Karpas-422 (cell line): Measurements from ENCODE around the gene SSTR3. TPM values are rescaled to one million over a fixed set of nuclear protein-coding genes. Genes with fewer than 3 reads are reported as not detected.
A peak's percentile ranks its signal among the peaks of the same experiment; 100 is the strongest.

Experiments used
- DNase-seq: peaks from one replicate; pipeline ENCODE4 v3.0.0-alpha.2; 2015
- H2AFZ ChIP-seq: fragments of 200-600 bp; sonication (generic); 2 replicates; pipeline ENCODE4 v1.6.1; 2014; ENCODE audit warnings: antibody characterized with exemption, low read length, mixed read lengths
- H3K27ac ChIP-seq: fragments of 200-600 bp; sonication (generic); 2 replicates; pipeline ENCODE4 v1.5.1; 2014; ENCODE audit warnings: mild to moderate bottlenecking, low read length, moderate library complexity
- H3K27me3 ChIP-seq: fragments of 200-600 bp; sonication (generic); 2 replicates; pipeline ENCODE4 v1.6.1; 2014; ENCODE audit warnings: low read length, mixed read lengths
- H3K36me3 ChIP-seq: fragments of 200-600 bp; sonication (generic); 2 replicates; pipeline ENCODE4 v1.6.1; 2014; ENCODE audit warnings: low read length, mixed read lengths; ENCODE audit not compliant: insufficient read depth
- H3K4me1 ChIP-seq: fragments of 200-600 bp; sonication (generic); 2 replicates; pipeline ENCODE4 v1.6.1; 2014; ENCODE audit warnings: mild to moderate bottlenecking, low read length, mixed read lengths
- H3K4me2 ChIP-seq: fragments of 200-600 bp; sonication (generic); 2 replicates; pipeline ENCODE4 v1.6.1; 2014; ENCODE audit warnings: low read length, low read depth, mild to moderate bottlenecking; ENCODE audit not compliant: poor library complexity, severe bottlenecking
- H3K4me3 ChIP-seq: fragments of 200-600 bp; sonication (generic); 2 replicates; pipeline ENCODE4 v1.5.1; 2014; ENCODE audit warnings: mild to moderate bottlenecking, antibody characterized with exemption, low read length, mixed read lengths
- H3K79me2 ChIP-seq: fragments of 200-600 bp; sonication (generic); 2 replicates; pipeline ENCODE4 v1.6.1; 2014; ENCODE audit warnings: mild to moderate bottlenecking, low read length, mixed read lengths
- H3K9ac ChIP-seq: fragments of 200-600 bp; sonication (generic); 2 replicates; pipeline ENCODE4 v1.6.0; 2014; ENCODE audit warnings: low read length
- H3K9me2 ChIP-seq: fragments of 200-600 bp; sonication (generic), shearing (Covaris generic); replicated peaks from 2 replicates; pipeline ENCODE4 v1.6.0; 2014; ENCODE audit warnings: mild to moderate bottlenecking, low read length, moderate library complexity; ENCODE audit not compliant: insufficient read depth
- H3K9me3 ChIP-seq: fragments of 300-700, 200-600 bp; sonication (generic); 2 replicates; pipeline ENCODE4 v1.6.1; 2014; ENCODE audit warnings: low read length, mixed read lengths
- H4K20me1 ChIP-seq: fragments of 200-600 bp; sonication (generic); 2 replicates; pipeline ENCODE4 v1.6.1; 2014; ENCODE audit warnings: mild to moderate bottlenecking, antibody characterized with exemption, low read length, low read depth; ENCODE audit not compliant: insufficient read depth
- total RNA-seq: library from RNA; depleted of rRNA; stranded (reverse); fragments of >200 nt; shearing (Covaris generic); gene quantifications from 2 replicates; pipeline ENCODE4 v1.2.3, GENCODE V29; 2014; ENCODE audit warnings: low replicate concordance

SSTR3 gene
- total RNA-seq, 1 experiment from 2014 or later, result not detected

DNA sequence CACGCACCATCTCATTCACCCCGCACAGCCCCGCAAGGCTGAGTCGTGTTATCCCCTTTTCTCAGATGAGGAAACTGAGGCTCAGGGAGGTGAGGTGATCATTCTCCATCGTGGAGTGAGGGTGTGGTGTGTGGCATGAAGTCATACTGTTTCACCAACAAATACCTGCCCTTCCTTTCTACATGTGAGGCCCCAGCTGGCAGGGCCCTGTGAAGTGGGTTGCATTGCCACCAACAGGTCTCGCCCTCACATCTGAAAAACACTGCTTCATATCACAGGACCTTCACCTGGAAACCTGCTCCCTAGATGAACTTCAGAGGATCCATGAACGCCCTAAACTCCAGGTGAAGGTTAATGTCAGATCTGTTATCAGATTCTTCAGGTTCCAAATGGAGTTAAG, 4.3 kb downstream of the SSTR3 start:
- Histone ChIP-seq H3K27me3 (no peaks in the 10 kb centered on the region), H3K4me2 (no peak overlapping the region), H3K27ac (no peak overlapping the region), H3K9me2 (no peaks in the 10 kb centered on the region), H4K20me1 (no peaks in the 10 kb centered on the region), H3K4me1 (peaks cover 5% of the 10 kb centered on the region), H3K9me3 (no peaks in the 10 kb centered on the region), H3K9ac (no peak overlapping the region), H3K36me3 (no peaks in the 10 kb centered on the region), H3K4me3 (no peak overlapping the region), H2AFZ (no peak overlapping the region), H3K79me2 (no peaks in the 10 kb centered on the region)
- DNase-seq, result no peak

DNA sequence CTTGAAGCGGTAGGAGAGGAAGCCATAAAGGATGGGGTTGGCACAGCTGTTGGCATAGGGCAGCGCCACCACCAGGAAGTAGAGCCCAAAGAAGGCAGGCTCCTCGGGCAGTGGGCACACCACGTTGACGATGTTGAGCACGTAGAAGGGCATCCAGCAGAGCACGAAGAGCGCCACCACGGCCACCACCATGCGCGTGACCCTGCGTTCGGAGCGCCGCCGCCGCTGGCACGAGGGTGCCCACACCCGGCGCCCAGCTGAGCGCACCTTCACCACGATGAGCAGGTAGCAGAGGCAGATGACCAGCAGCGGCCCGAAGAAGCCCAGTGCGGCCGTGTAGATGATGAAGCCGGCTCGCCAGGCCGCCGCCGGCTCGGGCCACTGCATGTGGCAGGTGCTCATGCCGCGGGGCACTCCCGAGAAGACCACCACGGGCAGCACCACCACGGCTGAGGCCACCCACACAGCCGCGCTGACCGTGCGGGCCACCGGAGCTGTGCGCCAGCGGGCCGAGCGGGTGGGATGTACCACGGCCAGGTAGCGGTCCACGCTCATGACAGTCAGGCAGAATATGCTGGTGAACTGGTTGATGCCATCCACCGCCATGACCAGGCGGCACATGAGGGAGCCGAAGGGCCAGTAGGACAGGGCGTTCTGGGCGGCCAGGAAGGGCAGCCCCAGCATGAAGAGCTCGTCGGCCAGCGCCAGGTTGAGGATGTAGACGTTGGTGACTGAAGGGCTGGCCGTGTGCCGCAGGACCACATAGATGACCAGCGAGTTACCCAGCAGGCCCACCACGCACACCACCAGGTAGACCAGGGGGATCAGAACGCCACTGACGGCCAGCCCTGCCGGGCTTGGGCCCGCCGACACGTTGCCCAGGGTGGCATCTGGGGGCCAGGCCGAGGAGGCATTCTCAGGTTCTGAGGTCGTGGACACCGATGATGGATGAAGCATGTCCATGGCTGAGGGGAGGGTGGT, 5.1 kb downstream of the SSTR3 start:
- H3K79me2 ChIP-seq, result no peaks in the 10 kb centered on the region
- H3K9me3 ChIP-seq, result no peaks in the 10 kb centered on the region
- no peak for DNase-seq
- no peak overlapping the region for H3K27ac ChIP-seq
- no peaks in the 10 kb centered on the region for H3K27me3 ChIP-seq
- H3K36me3 ChIP-seq, result no peaks in the 10 kb centered on the region
- H4K20me1 ChIP-seq, result no peaks in the 10 kb centered on the region
- no peak overlapping the region for H2AFZ ChIP-seq
- H3K4me3 ChIP-seq, result no peak overlapping the region
- no peak overlapping the region for H3K9ac ChIP-seq
- H3K4me2 ChIP-seq, result no peak overlapping the region
- H3K9me2 ChIP-seq, result no peaks in the 10 kb centered on the region
- H3K4me1 ChIP-seq, result peaks cover 4% of the 10 kb centered on the region

DNA sequence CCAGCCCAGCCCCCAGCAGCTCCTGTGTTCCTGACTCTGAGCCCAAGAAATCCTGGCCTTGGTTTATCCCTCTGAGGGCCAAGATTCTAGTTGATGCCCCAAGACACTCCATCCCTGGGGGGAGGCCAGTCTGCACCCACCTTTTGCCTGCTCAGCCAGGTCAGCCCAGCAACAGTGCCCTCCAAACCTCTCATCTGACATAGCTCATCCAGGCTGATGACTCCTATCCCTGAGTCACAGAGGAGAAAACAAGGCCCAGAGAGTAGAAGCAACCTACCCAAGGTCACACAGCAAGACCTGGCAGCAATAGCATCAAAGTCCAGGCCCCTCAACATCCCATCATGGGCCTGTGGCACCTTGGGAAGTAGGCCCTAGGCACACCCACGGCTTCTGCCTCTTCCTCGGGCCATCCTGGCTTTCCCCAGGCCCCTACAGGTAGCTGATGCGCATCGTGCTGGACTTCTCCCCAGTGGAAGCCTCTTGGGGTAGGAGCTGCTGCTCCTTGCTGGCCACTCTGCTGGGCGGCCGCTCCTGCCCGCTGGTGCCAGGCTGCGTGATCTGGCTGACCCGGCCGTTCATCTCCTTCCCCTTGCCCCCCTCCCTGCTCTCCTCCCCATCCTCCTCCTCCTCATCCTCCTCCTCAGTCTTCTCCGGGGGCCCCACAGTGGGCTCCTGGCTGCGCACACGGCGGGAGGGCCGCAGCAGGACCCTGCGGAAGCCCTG, 6.0 kb downstream of the SSTR3 start:
- Histone ChIP-seq H3K79me2 (no peaks in the 10 kb centered on the region), H3K4me2 (no peak overlapping the region), H3K4me3 (no peak overlapping the region), H3K4me1 (no peaks in the 10 kb centered on the region), H3K9me2 (no peaks in the 10 kb centered on the region), H3K9ac (no peak overlapping the region), H3K9me3 (no peaks in the 10 kb centered on the region), H3K27ac (no peak overlapping the region), H3K36me3 (no peaks in the 10 kb centered on the region), H4K20me1 (no peaks in the 10 kb centered on the region), H2AFZ (no peak overlapping the region), H3K27me3 (no peaks in the 10 kb centered on the region)
- DNase-seq, result no peak

DNA sequence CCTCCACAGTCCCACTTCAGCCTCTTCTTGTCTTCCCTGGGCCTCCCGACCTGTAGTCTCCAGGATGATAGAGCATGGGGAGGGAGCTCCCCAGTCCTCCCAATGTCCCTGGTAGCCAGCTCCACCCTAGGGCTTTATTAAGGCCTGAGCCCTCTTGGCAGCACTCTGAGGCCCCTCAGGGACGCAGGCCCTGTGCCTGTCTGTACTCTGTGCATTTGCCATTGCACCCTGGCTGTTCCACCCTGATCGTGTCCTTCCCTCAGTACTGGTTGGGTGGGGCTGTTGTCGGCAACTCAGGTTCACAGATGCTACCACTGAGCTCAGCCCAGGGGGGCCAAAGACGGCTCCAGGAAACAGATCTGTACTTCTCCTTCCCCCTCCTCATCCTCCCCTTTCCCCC, 7.2 kb downstream of the SSTR3 start:
- no peak for DNase-seq

DNA sequence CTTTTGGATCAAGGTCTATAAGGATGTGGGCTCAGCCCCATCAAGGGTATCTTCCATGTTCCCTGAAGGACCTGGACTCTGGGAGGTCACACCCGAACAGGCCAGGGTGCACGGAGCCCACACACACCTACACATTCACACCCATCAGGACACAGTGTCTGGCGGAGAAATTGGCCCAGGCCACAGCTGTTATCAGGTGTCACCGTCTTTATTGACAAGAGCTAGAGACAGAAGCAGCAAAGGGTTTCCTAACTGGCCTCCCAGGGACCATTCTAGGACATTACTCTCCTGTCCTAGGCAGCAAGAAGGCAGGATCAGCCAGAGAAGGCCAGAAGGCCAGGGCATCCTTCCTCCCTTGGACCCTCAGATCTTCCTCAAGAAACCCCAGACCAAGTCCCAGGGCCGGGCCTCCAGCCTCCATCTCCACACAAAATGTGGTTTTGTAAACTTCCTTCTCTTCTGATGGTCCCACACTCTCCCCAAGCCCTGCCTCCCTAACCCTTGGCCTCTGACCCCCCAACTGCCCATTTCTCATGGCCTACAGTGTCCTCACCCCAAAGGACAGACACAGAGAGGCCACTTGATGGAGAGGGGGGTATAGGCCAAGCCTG, 8.1 kb downstream of the SSTR3 start:
- H3K9me2 ChIP-seq, result no peaks in the 10 kb centered on the region
- no peaks in the 10 kb centered on the region for H3K27me3 ChIP-seq
- no peak overlapping the region for H2AFZ ChIP-seq
- peaks cover 17% of the 10 kb centered on the region for H3K4me1 ChIP-seq
- H3K36me3 ChIP-seq, result no peaks in the 10 kb centered on the region
- no peak overlapping the region for H3K27ac ChIP-seq
- no peak overlapping the region for H3K4me3 ChIP-seq
- H3K79me2 ChIP-seq, result no peaks in the 10 kb centered on the region
- H3K9me3 ChIP-seq, result no peaks in the 10 kb centered on the region
- no peaks in the 10 kb centered on the region for H4K20me1 ChIP-seq
- no peak overlapping the region for H3K4me2 ChIP-seq
- no peak overlapping the region for H3K9ac ChIP-seq
- no peak for DNase-seq

More for the DNA sequence above, 7.2 kb downstream of the SSTR3 start:
- Histone ChIP-seq H4K20me1 (no peaks in the 10 kb centered on the region), H3K4me1 (peaks cover 10% of the 10 kb centered on the region), H2AFZ (no peak overlapping the region), H3K4me2 (no peak overlapping the region), H3K9me3 (no peaks in the 10 kb centered on the region), H3K27ac (no peak overlapping the region), H3K27me3 (no peaks in the 10 kb centered on the region), H3K4me3 (no peak overlapping the region), H3K79me2 (no peaks in the 10 kb centered on the region), H3K9ac (no peak overlapping the region), H3K36me3 (no peaks in the 10 kb centered on the region), H3K9me2 (no peaks in the 10 kb centered on the region)

DNA sequence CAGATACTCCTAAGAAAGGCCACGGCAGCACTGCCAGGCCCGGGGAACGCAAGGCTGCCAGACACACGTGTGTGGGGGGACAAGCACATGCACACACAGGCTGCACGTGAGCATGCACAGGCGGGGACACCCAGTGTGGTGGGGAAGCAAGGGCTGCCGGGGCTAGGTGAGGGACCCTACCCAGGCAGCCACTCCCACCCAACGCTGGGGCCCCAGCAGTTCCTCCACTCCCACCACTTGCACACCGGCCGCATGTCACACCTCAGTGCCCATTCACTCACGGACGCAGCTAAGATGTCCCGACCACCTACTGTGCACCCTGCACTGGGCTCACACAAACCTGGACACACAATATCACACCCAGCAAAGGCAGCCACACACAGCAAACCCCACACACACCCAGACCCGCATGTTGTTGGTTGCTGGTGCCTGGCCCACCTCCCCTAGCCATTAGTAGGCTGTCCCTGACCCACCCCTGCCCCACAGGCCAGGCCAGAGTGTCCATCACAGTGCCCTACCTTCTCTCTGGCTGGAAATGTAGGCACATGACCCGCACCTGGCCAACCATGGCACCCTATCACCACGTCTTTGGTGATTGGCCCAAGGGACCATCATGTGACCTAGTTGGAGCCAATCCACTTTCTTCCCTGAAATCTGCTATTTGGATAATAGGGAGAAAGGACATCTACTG, 8.8 kb downstream of the SSTR3 start:
- no peaks in the 10 kb centered on the region for H3K36me3 ChIP-seq
- no peaks in the 10 kb centered on the region for H3K79me2 ChIP-seq
- no peak overlapping the region for H2AFZ ChIP-seq
- H4K20me1 ChIP-seq, result no peaks in the 10 kb centered on the region
- H3K9ac ChIP-seq, result no peak overlapping the region
- no peaks in the 10 kb centered on the region for H3K9me2 ChIP-seq
- H3K27me3 ChIP-seq, result no peaks in the 10 kb centered on the region
- peaks cover 23% of the 10 kb centered on the region for H3K4me1 ChIP-seq
- H3K9me3 ChIP-seq, result no peaks in the 10 kb centered on the region
- H3K4me2 ChIP-seq, result no peak overlapping the region
- DNase-seq, result peak; percentile 65
- H3K4me3 ChIP-seq, result no peak overlapping the region
- H3K27ac ChIP-seq, result no peak overlapping the region

DNA sequence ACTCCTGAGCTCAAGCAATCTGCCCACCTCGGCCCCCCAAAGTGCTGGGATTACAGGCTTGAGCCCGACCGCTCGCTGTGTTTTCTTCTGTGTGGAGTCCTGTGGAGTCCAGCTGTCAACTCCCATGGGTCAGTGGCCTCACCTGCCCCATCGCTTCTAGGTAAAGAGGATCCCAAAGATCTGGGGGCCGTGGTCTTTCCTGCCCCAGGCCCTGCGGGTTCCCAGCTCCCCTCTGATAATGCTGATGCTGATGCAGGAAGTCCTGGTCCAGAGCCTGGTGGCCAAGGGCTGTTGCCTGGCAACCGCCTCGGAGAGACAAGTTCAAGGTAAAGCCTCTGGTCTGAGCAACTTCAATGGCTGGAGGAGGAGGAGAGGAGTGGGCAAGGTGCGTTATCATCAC, 9.6 kb downstream of the SSTR3 start:
- Histone ChIP-seq H3K36me3 (no peaks in the 10 kb centered on the region), H3K4me2 (no peak overlapping the region), H4K20me1 (peaks cover 3% of the 10 kb centered on the region; the same call in 1 of the 2 replicates), H3K9me2 (no peaks in the 10 kb centered on the region), H3K27ac (no peak overlapping the region), H3K4me3 (no peak overlapping the region), H3K79me2 (no peaks in the 10 kb centered on the region), H3K4me1 (peaks cover 28% of the 10 kb centered on the region), H3K9me3 (no peaks in the 10 kb centered on the region), H2AFZ (no peak overlapping the region), H3K27me3 (no peaks in the 10 kb centered on the region), H3K9ac (no peak overlapping the region)
- DNase-seq, result no peak
